Stimulated activated CD4-positive, alpha-beta T cell treated with anti-CD3 and anti-CD28 coated beads, TNF-alpha, amount 100 ng/mL, for 48 hours (primary cell): Measurements from ENCODE around the gene ZNF853.
"Not testable (repeated sequence)": the region's sequence is repeated elsewhere in the genome, so short reads cannot be mapped to it uniquely, and the experiment has no call there.

ENCODE experiments used
- DNase-seq, 3 donors: peaks; one replicate each; pipeline ENCODE4 v3.0.0-alpha.2; 2020; ENCODE audit warnings: low read depth in 3 of 3

ZNF853 gene

DNA sequence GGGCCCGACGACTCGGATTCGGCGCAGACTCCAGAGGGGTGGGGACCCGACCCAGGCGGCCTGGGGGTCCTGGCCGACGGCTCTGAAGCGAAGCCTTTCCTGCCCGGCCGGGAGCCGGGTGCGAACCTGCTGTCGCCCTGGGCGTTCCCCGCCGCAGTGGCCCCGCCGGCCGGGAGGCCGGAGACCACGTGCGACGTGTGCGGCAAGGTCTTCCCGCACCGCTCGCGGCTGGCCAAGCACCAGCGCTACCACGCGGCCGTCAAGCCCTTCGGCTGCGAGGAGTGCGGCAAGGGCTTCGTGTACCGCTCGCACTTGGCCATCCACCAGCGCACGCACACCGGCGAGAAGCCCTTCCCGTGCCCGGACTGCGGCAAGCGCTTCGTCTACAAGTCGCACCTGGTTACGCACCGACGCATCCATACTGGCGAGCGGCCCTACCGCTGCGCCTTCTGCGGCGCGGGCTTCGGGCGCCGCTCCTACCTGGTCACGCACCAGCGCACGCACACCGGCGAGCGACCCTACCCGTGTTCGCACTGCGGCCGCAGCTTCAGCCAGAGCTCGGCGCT is 37.1 kb downstream of the ZNF853 start:
- no peak for DNase-seq

- no peak for DNase-seq
These were observed 37.9 kb downstream of the ZNF853 start for GRCh38 chr7:6653071-6654003.

DNA sequence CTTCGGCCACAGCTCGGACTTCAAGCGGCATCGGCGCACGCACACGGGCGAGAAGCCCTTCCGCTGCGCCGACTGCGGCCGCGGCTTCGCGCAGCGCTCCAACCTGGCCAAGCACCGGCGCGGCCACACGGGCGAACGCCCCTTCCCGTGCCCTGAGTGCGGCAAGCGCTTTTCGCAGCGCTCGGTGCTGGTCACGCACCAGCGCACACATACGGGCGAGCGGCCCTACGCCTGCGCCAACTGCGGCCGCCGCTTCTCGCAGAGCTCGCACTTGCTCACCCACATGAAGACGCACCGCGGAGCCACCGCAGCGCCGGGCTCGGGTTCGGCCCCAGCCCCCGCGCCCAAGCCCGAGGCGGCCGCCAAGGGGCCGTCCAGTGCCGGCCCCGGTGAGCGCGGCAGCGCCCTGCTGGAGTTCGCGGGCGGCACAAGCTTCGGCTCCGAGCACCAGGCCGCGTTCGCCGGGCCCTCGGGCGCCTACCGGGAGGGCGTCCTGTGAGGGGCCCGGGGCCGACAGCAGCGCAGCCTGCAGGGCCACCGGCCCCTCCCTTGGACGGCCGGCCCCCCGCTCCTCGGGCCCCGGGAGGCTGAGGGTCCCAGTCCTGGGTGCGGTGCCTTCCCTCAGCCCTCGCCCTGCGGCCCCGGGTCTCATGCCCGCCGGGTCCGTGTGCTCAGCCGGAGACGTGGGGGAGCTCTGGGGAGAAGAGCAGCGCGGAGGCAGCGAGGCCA is 38.9 kb downstream of the ZNF853 start:
- DNase-seq: no peak

DNA sequence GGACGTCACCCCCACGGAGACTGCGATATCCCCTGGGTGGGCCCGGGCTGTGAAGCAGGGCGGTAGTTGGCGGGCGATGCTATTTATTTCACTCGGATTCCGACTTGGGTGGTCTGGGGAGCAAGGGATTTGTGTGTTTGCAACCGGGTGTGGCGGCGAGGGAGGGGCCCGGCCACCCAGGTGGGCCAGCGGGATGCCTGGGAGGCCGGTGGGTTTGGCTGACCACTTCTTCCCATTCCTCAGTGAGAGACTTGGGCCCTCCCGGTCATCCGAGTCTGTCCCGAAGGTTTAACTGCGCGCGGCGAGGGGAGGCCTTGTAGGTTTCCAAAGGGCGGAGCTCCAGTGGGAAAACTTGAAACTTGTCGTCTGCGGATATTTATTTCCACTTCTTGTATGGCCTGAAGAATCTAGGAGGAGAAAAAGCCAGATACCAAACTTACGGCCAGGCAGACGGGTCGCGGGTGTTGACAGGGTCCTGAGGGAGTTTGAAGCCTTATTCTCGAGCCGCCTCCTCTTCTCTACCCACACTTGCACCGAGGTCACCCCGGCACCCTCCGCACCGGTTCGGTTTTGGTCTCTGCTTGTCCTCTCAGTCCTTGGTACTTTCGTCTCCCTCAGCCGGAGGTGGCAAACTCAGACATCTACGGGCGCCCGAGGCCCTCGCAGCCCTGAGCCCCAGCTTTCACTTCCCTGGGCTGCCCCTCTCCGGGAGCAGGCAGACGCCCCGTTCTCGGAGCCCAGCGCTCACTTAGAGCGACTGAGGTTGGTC is 39.6 kb downstream of the ZNF853 start:
- no peak for DNase-seq

- DNase-seq: no peak
These were observed 40.4 kb downstream of the ZNF853 start for GRCh38 chr7:6655636-6656385.

DNA sequence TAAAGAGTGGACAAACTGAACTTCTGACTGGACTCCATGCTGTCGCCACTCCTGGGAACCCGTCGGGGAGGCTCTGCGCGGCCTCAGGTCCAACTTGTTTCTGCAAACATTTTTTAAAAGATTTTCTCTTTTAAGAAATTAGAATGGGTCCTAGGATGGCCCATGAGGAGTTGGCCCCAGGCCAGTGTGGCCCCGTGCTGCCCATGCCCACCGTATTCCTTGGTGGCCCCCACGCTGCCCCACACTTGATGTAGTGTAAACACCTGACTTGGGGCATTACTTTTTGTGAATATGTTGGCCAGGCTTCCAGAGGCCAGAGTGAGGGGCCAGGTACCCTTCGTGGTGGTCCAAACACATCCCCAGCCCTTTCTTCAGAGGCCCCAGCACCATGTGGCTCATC is 41.0 kb downstream of the ZNF853 start:
- no peak for DNase-seq

DNA sequence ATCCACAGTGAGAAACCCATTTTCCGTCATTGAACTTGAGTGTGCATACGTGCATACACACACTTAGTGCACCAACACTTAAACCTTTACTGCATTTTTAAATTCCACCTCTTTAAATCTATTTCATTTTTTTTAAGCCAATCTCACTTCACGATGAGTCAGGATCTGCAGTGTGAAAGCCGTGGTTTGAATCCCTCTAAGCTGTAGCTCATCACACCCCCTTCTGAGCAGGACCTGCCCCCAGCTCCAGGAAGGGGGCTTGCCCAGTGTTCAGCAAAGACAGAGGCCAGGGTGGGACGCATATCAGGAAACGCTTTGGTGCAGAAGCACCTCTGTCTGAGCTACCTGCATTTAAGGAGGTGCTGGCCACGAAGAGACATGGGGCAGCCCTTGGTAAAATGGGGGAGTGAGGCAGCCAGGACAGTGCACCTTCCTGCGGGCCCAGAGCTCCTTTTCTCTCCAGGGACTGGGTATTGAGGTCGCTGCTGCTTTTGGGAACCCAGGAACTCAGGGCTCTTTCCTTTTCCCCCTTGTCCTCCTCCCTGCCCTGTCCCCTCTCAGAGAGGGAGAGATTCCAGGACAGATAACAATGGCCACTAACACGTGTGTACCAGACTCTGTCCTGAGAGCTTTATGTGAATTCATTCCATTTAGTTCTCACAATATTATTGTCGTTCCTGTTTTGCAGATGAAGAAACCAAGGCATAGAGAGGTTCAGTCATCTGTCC is 43.4 kb downstream of the ZNF853 start:
- DNase-seq: no peak

- not testable (repeated sequence) for DNase-seq
These were observed 55.4 kb downstream of the ZNF853 start for GRCh38 chr7:6670851-6671250.
